ENCODE data around the gene PLEKHA6.

DNA sequence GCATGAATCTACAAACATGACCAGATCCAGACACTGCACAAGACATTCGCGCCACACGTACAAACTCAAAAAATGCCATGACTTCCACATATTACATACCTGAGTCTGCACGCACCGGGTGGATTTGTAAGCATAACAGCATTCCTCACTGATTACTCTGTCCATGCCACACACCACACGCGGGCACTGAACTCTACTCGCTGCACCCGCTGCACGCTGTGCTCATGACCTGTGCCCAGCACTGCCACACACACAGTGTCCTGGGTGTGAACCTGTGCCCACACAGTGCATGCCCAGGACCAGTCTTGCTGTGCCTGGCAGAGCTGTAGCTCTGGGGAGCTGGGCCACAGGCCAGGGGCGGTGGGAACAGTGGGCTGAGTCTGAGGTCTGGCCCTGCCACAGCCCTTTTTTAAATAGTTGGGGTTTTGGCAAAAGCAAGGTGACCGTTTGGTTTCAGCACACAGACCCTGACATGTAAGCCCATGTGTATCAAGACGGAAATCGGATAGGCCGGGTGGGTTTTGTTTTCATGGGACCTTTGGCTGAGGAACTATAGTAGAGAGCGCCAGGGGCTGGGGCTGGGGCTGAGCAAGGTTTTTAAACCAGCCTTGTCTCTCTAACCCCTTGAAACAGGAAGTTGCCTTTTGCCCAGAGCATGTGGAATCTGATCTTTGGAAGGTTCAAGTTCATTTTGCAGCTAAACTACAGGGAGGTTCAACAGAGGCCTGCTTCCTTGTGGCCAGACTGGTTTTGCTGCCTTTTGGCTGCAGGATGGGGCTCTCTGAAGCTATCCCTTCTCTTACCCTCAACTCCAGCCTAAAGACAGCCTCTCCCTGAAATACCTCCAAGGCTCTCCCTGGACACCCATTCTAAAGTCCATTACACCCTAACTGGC is 133.6 kb downstream of the PLEKHA6 start:
- TF ChIP-seq POLR2AphosphoS5 (IDR thresholded peaks at IDR 0.05) (no peak), POLR2A (IDR thresholded peaks at IDR 0.05) (no peak)
- TF ChIP-seq, protein P1, sequence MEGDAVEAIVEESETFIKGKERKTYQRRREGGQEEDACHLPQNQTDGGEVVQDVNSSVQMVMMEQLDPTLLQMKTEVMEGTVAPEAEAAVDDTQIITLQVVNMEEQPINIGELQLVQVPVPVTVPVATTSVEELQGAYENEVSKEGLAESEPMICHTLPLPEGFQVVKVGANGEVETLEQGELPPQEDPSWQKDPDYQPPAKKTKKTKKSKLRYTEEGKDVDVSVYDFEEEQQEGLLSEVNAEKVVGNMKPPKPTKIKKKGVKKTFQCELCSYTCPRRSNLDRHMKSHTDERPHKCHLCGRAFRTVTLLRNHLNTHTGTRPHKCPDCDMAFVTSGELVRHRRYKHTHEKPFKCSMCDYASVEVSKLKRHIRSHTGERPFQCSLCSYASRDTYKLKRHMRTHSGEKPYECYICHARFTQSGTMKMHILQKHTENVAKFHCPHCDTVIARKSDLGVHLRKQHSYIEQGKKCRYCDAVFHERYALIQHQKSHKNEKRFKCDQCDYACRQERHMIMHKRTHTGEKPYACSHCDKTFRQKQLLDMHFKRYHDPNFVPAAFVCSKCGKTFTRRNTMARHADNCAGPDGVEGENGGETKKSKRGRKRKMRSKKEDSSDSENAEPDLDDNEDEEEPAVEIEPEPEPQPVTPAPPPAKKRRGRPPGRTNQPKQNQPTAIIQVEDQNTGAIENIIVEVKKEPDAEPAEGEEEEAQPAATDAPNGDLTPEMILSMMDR (IDR thresholded peaks at IDR 0.05) = no peak

Measured in prostate gland (tissue), 2 donors.